K562 (cell line): ENCODE data around the gene MBD6. TPM values are rescaled to one million over a fixed set of nuclear protein-coding genes. Genes with fewer than 3 reads are reported as not detected.

Experiments used
- ETS1 ChIP-seq: conservative IDR thresholded peaks from 2 replicates; pipeline ENCODE4 v1.6.1; 2011; ENCODE audit warnings: low read depth, mild to moderate bottlenecking, low read length; ENCODE audit not compliant: control insufficient read depth
- TAF1 ChIP-seq: IDR thresholded peaks from 2 replicates; pipeline ENCODE4 v1.6.1; 2011; ENCODE audit warnings: mild to moderate bottlenecking, low read length, moderate library complexity; ENCODE audit not compliant: insufficient read depth, control insufficient read depth, severe bottlenecking; ENCODE audit errors: extremely low read depth
- VEZF1 ChIP-seq: fragments of 200-800 bp; sonication (Bioruptor generic); IDR thresholded peaks from 2 replicates; pipeline ENCODE4 v1.6.1; 2017; ENCODE audit warnings: missing genetic modification characterization, missing compliant biosample characterization
- ZNF143 ChIP-seq: sonication (generic); formaldehyde crosslinking; IDR thresholded peaks from 2 replicates; pipeline ENCODE4 v1.9.0; 2022; ENCODE audit warnings: mild to moderate bottlenecking, missing genetic modification reagents
- polyA plus RNA-seq, 8 experiments: library from polyadenylated mRNA; depleted of rRNA in 4 of 8; stranded (reverse) in 5 of 8; unstranded in 3 of 8; fragments of >200 nt; fragmentation: Nextera tagmentation in 2 of 8; fragmentation: Illumina TruSeq in 1 of 8; extraction: Ambion mirVana in 2 of 8; extraction: Trizol in 1 of 8; gene quantifications; 2 replicates each; pipeline versions ENCODE4 v1.2.1 to v1.2.3, GENCODE V29; 2011 to 2014; ENCODE audit warnings: inconsistent platforms in 1 of 8, missing spikeins in 1 of 8
- total RNA-seq, 7 experiments: library from RNA; depleted of rRNA in 6 of 7; stranded (reverse); fragments of >200 nt in 6 of 7; fragmentation: Illumina TruSeq in 2 of 7; extraction: Trizol in 2 of 7; gene quantifications; 2 replicates each; pipeline versions ENCODE4 v1.2.1 to v1.2.3, GENCODE V29; 2011 to 2021; ENCODE audit warnings: low replicate concordance in 1 of 7
- TF ChIP-seq, protein P1 (sequence below): fragments of 250-450 bp; sonication (Bioruptor Pico); IDR thresholded peaks from 2 replicates; pipeline ENCODE4 v1.4.0; 2020; ENCODE audit warnings: mild to moderate bottlenecking

Gene MBD6
- total and polyA plus RNA-seq, 9 of the 15 experiments (the other 6 are each of a cell fraction or from before 2014, with no cell fraction given), result 2.0 to 54.8 (median 3.8) TPM

GRCh38 chr12:57522011-57522886, at the start of gene MBD6 (continued):
- peak; percentile 100 for TF ChIP-seq VEZF1 (CRISPR knock-in tag)
- TF ChIP-seq ETS1, result peak; percentile 71
- TF ChIP-seq, protein P1, sequence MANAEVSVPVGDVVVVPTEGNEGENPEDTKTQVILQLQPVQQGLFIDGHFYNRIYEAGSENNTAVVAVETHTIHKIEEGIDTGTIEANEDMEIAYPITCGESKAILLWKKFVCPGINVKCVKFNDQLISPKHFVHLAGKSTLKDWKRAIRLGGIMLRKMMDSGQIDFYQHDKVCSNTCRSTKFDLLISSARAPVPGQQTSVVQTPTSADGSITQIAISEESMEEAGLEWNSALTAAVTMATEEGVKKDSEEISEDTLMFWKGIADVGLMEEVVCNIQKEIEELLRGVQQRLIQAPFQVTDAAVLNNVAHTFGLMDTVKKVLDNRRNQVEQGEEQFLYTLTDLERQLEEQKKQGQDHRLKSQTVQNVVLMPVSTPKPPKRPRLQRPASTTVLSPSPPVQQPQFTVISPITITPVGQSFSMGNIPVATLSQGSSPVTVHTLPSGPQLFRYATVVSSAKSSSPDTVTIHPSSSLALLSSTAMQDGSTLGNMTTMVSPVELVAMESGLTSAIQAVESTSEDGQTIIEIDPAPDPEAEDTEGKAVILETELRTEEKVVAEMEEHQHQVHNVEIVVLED (CRISPR knock-in tag), result 0 out of 2 replicates have a peak, but pooled peaks have one; percentile 43
- TF ChIP-seq ZNF143 (CRISPR knock-in tag), result peak; percentile 66
- peak; percentile 26 for TF ChIP-seq TAF1
- TF ChIP-seq, all 486 proteins: peak for 203
